ENCODE data around the gene POU6F2.

DNA sequence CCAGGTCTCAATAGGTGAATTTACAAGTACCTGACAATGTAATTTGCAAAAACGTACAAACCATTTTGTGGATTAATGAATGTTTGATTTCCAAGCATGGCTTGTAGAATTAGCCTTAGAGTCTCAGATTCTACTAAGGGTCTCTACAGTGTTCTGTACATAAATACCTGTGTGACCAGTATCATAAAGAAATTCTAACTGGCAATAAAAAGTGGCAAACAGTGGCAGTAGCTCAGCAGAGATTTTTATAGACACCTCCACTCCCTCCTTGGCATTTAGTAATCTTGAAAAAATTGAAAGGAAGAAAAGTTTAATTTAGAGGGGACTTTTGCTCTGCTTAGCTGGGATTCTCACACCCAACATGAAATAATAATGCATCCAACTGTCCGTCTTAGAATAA is 220.8 kb downstream of the POU6F2 start:
- TF ChIP-seq POLR2AphosphoS5 (IDR thresholded peaks at IDR 0.05; ENCODE audit: low read depth, low read length), result no peak
- TF ChIP-seq, protein P1, sequence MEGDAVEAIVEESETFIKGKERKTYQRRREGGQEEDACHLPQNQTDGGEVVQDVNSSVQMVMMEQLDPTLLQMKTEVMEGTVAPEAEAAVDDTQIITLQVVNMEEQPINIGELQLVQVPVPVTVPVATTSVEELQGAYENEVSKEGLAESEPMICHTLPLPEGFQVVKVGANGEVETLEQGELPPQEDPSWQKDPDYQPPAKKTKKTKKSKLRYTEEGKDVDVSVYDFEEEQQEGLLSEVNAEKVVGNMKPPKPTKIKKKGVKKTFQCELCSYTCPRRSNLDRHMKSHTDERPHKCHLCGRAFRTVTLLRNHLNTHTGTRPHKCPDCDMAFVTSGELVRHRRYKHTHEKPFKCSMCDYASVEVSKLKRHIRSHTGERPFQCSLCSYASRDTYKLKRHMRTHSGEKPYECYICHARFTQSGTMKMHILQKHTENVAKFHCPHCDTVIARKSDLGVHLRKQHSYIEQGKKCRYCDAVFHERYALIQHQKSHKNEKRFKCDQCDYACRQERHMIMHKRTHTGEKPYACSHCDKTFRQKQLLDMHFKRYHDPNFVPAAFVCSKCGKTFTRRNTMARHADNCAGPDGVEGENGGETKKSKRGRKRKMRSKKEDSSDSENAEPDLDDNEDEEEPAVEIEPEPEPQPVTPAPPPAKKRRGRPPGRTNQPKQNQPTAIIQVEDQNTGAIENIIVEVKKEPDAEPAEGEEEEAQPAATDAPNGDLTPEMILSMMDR (IDR thresholded peaks at IDR 0.05), result no peak
